Upper lobe of right lung (tissue), 1 donor: Measurements from ENCODE around the gene OASL. TPM values are rescaled to one million over a fixed set of nuclear protein-coding genes. Genes with fewer than 3 reads are reported as not detected.

ENCODE experiments used
- ATAC-seq: fragments of 200-7000 bp; cut with Tn5 transposase; one replicate; pipeline ENCODE4 v1.9.1; 2020; ENCODE audit warnings: mild to moderate bottlenecking, moderate library complexity
- DNase-seq: peaks from one replicate; pipeline ENCODE4 v3.0.0-alpha.2; 2020
- H3K27ac ChIP-seq: fragments of 200-600 bp; one replicate; pipeline ENCODE4 v1.8.0; 2022
- H3K27me3 ChIP-seq: fragments of 200-600 bp; one replicate; pipeline ENCODE4 v1.8.0; 2022; ENCODE audit warnings: mild to moderate bottlenecking
- H3K36me3 ChIP-seq: fragments of 200-600 bp; one replicate; pipeline ENCODE4 v1.8.0; 2022
- H3K4me1 ChIP-seq: fragments of 200-600 bp; one replicate; pipeline ENCODE4 v1.8.0; 2022
- H3K4me3 ChIP-seq: fragments of 200-600 bp; one replicate; pipeline ENCODE4 v1.8.0; 2022; ENCODE audit warnings: mild to moderate bottlenecking
- H3K9me3 ChIP-seq: fragments of 200-600 bp; one replicate; pipeline ENCODE4 v1.8.0; 2022
- intact Hi-C: fragments of 100-400 bp; cut with DNase I; formaldehyde crosslinking; loops from one replicate; pipeline ENCODE4 v1.11.0; 2022
- total RNA-seq: library from RNA; stranded (reverse); fragmentation: NEBNext Ultra II Directional; extraction: Animal tissue kit (Norgen Biotek cat#: 25700); gene quantifications from one replicate; pipeline ENCODE4 v1.2.1, GENCODE V29; 2021
- TF ChIP-seq, protein P1 (sequence below): fragments of 200-600 bp; IDR thresholded peaks from one replicate; pipeline ENCODE4 v1.8.0; 2022; ENCODE audit warnings: antibody characterized with exemption
- donor health status: DM: no; HTN: yes; CAD: no; lungs with severe emphysema.

Gene OASL
- total RNA-seq, 1 donor from 2014 or later = 12.7 TPM

DNA sequence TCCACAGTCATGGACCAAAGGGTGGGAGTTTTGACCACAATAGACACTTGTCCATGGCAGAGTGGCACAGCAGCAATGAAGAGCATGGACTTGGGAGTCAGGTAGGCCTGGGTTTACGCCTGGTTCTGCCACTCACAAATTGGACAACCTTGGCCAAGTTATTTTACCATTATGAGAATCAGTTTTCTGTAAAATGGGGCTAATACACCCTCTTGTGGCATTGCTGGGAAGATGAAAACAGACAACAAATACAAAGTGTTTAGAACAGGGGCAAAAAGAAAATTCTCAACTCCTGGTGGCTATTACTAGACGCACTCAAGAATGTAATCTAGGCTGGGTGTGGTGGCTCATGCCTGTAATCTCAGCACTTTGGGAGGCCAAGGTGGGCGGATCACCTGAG, 25.3 kb downstream of the OASL start:
- no peak for DNase-seq
- intact Hi-C loops = no loop called here
- H3K4me3 ChIP-seq = no peak overlapping the region
- peaks cover 7% of the 10 kb centered on the region for H3K4me1 ChIP-seq
- H3K36me3 ChIP-seq = peaks cover 34% of the 10 kb centered on the region
- TF ChIP-seq, protein P1, sequence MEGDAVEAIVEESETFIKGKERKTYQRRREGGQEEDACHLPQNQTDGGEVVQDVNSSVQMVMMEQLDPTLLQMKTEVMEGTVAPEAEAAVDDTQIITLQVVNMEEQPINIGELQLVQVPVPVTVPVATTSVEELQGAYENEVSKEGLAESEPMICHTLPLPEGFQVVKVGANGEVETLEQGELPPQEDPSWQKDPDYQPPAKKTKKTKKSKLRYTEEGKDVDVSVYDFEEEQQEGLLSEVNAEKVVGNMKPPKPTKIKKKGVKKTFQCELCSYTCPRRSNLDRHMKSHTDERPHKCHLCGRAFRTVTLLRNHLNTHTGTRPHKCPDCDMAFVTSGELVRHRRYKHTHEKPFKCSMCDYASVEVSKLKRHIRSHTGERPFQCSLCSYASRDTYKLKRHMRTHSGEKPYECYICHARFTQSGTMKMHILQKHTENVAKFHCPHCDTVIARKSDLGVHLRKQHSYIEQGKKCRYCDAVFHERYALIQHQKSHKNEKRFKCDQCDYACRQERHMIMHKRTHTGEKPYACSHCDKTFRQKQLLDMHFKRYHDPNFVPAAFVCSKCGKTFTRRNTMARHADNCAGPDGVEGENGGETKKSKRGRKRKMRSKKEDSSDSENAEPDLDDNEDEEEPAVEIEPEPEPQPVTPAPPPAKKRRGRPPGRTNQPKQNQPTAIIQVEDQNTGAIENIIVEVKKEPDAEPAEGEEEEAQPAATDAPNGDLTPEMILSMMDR = no peak
- H3K27ac ChIP-seq = no peak overlapping the region
- no peak for ATAC-seq
- H3K27me3 ChIP-seq = no peaks in the 10 kb centered on the region
- H3K9me3 ChIP-seq = no peaks in the 10 kb centered on the region

DNA sequence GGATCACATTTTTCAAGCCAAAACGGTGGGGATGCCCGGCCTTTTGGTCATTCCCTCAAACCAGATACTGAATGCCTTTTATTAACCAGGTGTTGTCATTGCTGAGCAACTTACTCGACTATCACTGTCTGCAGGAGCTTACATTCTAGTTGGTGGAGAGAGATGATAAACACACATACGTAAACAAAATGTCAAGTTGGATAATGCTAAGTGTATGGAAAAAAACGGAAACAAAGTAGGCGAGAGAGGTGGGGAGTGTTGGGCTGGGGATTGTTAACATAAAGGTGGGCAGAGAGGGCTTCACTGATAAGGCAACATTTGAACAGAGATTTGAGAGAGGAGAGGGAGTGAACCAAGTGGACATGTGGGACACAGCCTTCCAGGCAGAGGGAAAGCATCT, 27.2 kb downstream of the OASL start:
- H3K27me3 ChIP-seq = no peaks in the 10 kb centered on the region
- no peak for ATAC-seq
- no peak overlapping the region for H3K27ac ChIP-seq
- H3K36me3 ChIP-seq = peaks cover 51% of the 10 kb centered on the region
- intact Hi-C loops = no loop called here
- no peaks in the 10 kb centered on the region for H3K9me3 ChIP-seq
- peaks cover 7% of the 10 kb centered on the region for H3K4me1 ChIP-seq
- H3K4me3 ChIP-seq = no peak overlapping the region
- TF ChIP-seq, protein P1 = no peak
- DNase-seq = no peak

DNA sequence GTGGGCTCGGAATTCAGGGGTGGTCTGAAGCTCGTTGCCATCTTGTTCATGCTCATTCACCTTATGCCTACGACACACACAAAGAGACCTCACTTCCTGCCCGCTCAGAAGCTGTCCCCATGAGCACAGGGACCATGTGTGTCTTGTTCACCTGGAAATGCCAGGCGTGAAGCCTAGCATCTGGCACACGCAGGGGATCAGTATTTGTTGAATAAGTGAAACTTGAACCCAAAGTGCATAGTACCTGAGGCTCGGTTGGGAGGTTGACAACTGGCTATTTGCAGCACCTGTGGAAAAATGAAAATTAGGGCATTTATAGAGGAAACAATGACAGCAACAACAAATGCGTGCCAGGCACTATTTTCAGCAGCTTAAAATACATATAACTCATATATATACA, 28.2 kb downstream of the OASL start:
- no peak for DNase-seq
- Histone ChIP-seq H3K36me3 (peaks cover 56% of the 10 kb centered on the region), H3K27me3 (no peaks in the 10 kb centered on the region), H3K9me3 (no peaks in the 10 kb centered on the region), H3K4me1 (peaks cover 7% of the 10 kb centered on the region), H3K4me3 (no peak overlapping the region), H3K27ac (no peak overlapping the region)
- intact Hi-C loops = no loop called here
- TF ChIP-seq, protein P1 = no peak
- no peak for ATAC-seq

DNA sequence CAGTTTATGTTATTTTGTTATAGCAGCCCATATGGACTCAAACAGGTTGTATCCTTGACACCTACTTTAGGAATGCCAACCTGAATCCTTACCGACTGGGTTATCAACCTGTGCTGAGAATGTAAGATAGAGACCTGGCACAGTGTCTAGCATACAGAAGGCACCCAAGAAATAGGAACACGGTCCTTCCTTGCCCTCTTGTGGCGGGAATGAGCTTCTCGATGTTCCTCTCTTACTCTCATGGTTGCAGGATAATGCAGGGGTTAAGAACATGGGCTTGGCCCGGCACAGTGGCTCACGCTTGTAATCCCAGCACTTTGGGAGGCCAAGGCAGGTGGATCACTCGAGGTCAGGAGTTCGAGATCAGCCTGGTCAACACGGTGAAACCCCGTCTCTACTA, 29.3 kb downstream of the OASL start:
- peaks cover 64% of the 10 kb centered on the region for H3K36me3 ChIP-seq
- intact Hi-C loops = no loop called here
- no peaks in the 10 kb centered on the region for H3K27me3 ChIP-seq
- H3K9me3 ChIP-seq = no peaks in the 10 kb centered on the region
- ATAC-seq = peak; percentile 79
- no peak overlapping the region for H3K4me3 ChIP-seq
- H3K4me1 ChIP-seq = no peaks in the 10 kb centered on the region
- TF ChIP-seq, protein P1 = peak; percentile 18
- H3K27ac ChIP-seq = no peak overlapping the region
- no peak for DNase-seq

DNA sequence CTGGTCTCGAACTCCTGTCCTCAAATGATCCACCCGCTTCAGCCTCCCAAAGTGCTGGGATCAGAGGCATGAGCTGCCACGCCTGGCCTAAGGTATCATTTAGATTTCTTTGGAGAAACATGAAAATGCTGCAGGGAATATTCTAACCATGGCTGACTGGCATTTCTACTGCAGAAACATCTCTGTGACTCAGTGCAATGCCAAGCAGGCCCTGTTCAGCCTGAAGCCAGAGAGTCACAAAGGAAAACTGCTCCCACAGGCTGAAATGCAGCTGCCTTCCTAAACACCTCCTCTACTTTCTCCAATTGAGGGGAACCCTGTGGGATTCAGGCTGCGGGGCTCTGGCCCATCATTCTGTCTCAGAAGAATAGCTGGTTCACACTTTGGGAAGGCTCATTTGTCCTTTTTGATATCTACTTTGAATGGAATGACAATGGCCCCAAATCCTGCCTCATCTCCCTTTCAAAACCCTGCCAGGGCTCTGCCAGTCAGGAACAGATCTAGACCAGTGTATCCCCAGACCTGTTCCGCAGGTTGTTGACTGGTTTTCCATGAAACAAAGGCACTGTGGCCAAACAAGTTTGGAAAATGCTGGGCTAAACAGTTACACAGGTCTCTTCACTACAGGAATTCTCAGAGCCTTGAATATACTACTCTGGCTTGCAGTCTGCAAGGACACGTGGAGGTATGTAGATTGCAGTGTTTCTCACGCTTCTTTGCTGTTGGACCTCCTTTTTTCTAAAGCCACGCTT, 30.5 kb downstream of the OASL start:
- H3K4me3 ChIP-seq = no peak overlapping the region
- no peaks in the 10 kb centered on the region for H3K9me3 ChIP-seq
- peaks cover 76% of the 10 kb centered on the region for H3K36me3 ChIP-seq
- no peak overlapping the region for H3K27ac ChIP-seq
- ATAC-seq (no peak), DNase-seq (peak; percentile 28)
- TF ChIP-seq, protein P1 = no peak
- no peaks in the 10 kb centered on the region for H3K27me3 ChIP-seq
- H3K4me1 ChIP-seq = no peaks in the 10 kb centered on the region
- intact Hi-C loops = no loop called here
